K562 (cell line): ENCODE measurements around the gene MRPL27. TPM values are rescaled to one million over a fixed set of nuclear protein-coding genes. Genes with fewer than 3 reads are reported as not detected.

Experiments used
- ATF1 ChIP-seq, 2 experiments: fragments of 450-650 bp in 1 of 2; IDR thresholded peaks; 2 replicates each; pipeline ENCODE4 v1.6.1; 2016; ENCODE audit warnings: missing compliant biosample characterization in 1 of 2, missing genetic modification characterization in 1 of 2
- ATF6 ChIP-seq: sonication (generic); formaldehyde crosslinking; IDR thresholded peaks from 2 replicates; pipeline ENCODE4 v1.4.0; 2020; ENCODE audit warnings: mild to moderate bottlenecking, missing genetic modification reagents
- CEBPG ChIP-seq, 3 experiments: fragments of 200-800 bp in 1 of 3; sonication (Bioruptor generic) in 1 of 3; sonication (generic) in 1 of 3; formaldehyde crosslinking in 1 of 3; IDR thresholded peaks in 2 of 3; conservative IDR thresholded peaks in 1 of 3; 2 replicates each; pipeline versions ENCODE4 v1.6.1 to v1.8.0; 2016 to 2022; ENCODE audit warnings: missing compliant biosample characterization in 2 of 3, missing genetic modification characterization in 2 of 3, mild to moderate bottlenecking in 1 of 3, missing genetic modification reagents in 1 of 3
- CHD2 ChIP-seq: IDR thresholded peaks from 2 replicates; pipeline ENCODE4 v1.6.1; 2011; ENCODE audit warnings: low read depth, low read length
- DMBX1 ChIP-seq: fragments of 250-450 bp; sonication (Bioruptor Pico); IDR thresholded peaks from 2 replicates; pipeline ENCODE4 v1.8.0; 2022; ENCODE audit warnings: inconsistent platforms, mild to moderate bottlenecking, moderate library complexity, borderline replicate concordance
- FOXA3 ChIP-seq, 2 experiments: fragments of 450-650 bp in 1 of 2; sonication (generic) in 1 of 2; formaldehyde crosslinking; IDR thresholded peaks in 1 of 2; conservative IDR thresholded peaks in 1 of 2; 2 replicates each; pipeline versions ENCODE4 v1.4.0 to v1.8.0; 2020 to 2022; ENCODE audit warnings: mild to moderate bottlenecking in 2 of 2, missing genetic modification reagents in 1 of 2
- GATAD2B ChIP-seq: fragments of 450-650 bp; IDR thresholded peaks from 2 replicates; pipeline ENCODE4 v1.6.1; 2017; ENCODE audit warnings: mild to moderate bottlenecking, borderline replicate concordance
- HMG20A ChIP-seq: fragments of 450-650 bp; formaldehyde crosslinking; conservative IDR thresholded peaks from 2 replicates; pipeline ENCODE4 v1.4.0; 2020; ENCODE audit warnings: mild to moderate bottlenecking, mixed read lengths
- KAT8 ChIP-seq: fragments of 450-650 bp; IDR thresholded peaks from 2 replicates; pipeline ENCODE4 v1.6.1; 2016; ENCODE audit warnings: low read depth, mild to moderate bottlenecking
- MCM3 ChIP-seq: fragments of 450-650 bp; IDR thresholded peaks from 2 replicates; pipeline ENCODE4 v1.6.1; 2016
- PKNOX1 ChIP-seq: fragments of 450-650 bp; IDR thresholded peaks from 2 replicates; pipeline ENCODE4 v1.6.1; 2016
- POLR2G ChIP-seq: fragments of 200-400 bp; formaldehyde crosslinking; IDR thresholded peaks from 2 replicates; pipeline ENCODE4 v1.6.1; 2017; ENCODE audit warnings: low read depth, mild to moderate bottlenecking, antibody characterized with exemption, low read length, moderate library complexity
- RAD51 ChIP-seq: fragments of 450-650 bp; IDR thresholded peaks from 2 replicates; pipeline ENCODE4 v1.7.1; 2016; ENCODE audit warnings: low read depth, mild to moderate bottlenecking, borderline replicate concordance
- RHOXF2B ChIP-seq: fragments of 250-450 bp; sonication (Bioruptor Pico); conservative IDR thresholded peaks from 2 replicates; pipeline ENCODE4 v1.5.1; 2021
- SAFB ChIP-seq: fragments of 200-400 bp; formaldehyde crosslinking; IDR thresholded peaks from 2 replicates; pipeline ENCODE4 v1.6.1; 2017; ENCODE audit warnings: low read depth, low read length, borderline replicate concordance
- TAF7 ChIP-seq: fragments of 450-650 bp; IDR thresholded peaks from 2 replicates; pipeline ENCODE4 v1.6.1; 2016; ENCODE audit warnings: missing genetic modification characterization, missing compliant biosample characterization
- WHSC1 ChIP-seq: IDR thresholded peaks from one replicate; pipeline ENCODE4 v1.6.1; 2012; ENCODE audit warnings: low read length, control low read depth, inconsistent platforms
- polyA plus RNA-seq, 8 experiments: library from polyadenylated mRNA; depleted of rRNA in 4 of 8; stranded (reverse) in 5 of 8; unstranded in 3 of 8; fragments of >200 nt; fragmentation: Nextera tagmentation in 2 of 8; fragmentation: Illumina TruSeq in 1 of 8; extraction: Ambion mirVana in 2 of 8; extraction: Trizol in 1 of 8; gene quantifications; 2 replicates each; pipeline versions ENCODE4 v1.2.1 to v1.2.3, GENCODE V29; 2011 to 2014; ENCODE audit warnings: inconsistent platforms in 1 of 8, missing spikeins in 1 of 8
- total RNA-seq, 7 experiments: library from RNA; depleted of rRNA in 6 of 7; stranded (reverse); fragments of >200 nt in 6 of 7; fragmentation: Illumina TruSeq in 2 of 7; extraction: Trizol in 2 of 7; gene quantifications; 2 replicates each; pipeline versions ENCODE4 v1.2.1 to v1.2.3, GENCODE V29; 2011 to 2021; ENCODE audit warnings: low replicate concordance in 1 of 7
- TF ChIP-seq, protein P1 (sequence below): fragments of 200-400 bp; formaldehyde crosslinking; IDR thresholded peaks from 2 replicates; pipeline ENCODE4 v1.6.1; 2017; ENCODE audit warnings: mild to moderate bottlenecking, low read depth, low read length, moderate library complexity
- TF ChIP-seq, protein P2 (sequence below): fragments of 450-650 bp; IDR thresholded peaks from 2 replicates; pipeline ENCODE4 v1.6.1; 2016; ENCODE audit warnings: mild to moderate bottlenecking

The MRPL27 gene
- total and polyA plus RNA-seq, 9 of the 15 experiments (the other 6 are each of a cell fraction or from before 2014, with no cell fraction given): 96.3 to 401 (median 142) TPM

GRCh38 chr17:50345432-50346312, 27.3 kb downstream of the MRPL27 start, which contains the start of gene XYLT2 (continued):
- TF ChIP-seq, protein P1, sequence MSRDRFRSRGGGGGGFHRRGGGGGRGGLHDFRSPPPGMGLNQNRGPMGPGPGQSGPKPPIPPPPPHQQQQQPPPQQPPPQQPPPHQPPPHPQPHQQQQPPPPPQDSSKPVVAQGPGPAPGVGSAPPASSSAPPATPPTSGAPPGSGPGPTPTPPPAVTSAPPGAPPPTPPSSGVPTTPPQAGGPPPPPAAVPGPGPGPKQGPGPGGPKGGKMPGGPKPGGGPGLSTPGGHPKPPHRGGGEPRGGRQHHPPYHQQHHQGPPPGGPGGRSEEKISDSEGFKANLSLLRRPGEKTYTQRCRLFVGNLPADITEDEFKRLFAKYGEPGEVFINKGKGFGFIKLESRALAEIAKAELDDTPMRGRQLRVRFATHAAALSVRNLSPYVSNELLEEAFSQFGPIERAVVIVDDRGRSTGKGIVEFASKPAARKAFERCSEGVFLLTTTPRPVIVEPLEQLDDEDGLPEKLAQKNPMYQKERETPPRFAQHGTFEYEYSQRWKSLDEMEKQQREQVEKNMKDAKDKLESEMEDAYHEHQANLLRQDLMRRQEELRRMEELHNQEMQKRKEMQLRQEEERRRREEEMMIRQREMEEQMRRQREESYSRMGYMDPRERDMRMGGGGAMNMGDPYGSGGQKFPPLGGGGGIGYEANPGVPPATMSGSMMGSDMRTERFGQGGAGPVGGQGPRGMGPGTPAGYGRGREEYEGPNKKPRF: no peak
- TF ChIP-seq POLR2G (peak; percentile 91), PKNOX1 (no peak), TAF7 (tag) (no peak), WHSC1 (no peak), DMBX1 (CRISPR knock-in tag) (peak; percentile 51; the same call in 1 of the 2 replicates), CHD2 (no peak), KAT8 (no peak), MCM3 (no peak), CEBPG (CRISPR knock-in tag; IDR thresholded peaks at IDR 0.05) (no peak), CEBPG (tag; conservative IDR thresholded peaks at IDR 0.05 in 1 of 2, IDR thresholded peaks at IDR 0.05 in 1 of 2) (no peak), RAD51 (no peak), HMG20A (CRISPR knock-in tag) (no peak), SAFB (peak; percentile 91), RHOXF2B (no peak), ATF6 (CRISPR knock-in tag) (peak; percentile 19; the same call in 1 of the 2 replicates), ATF1 (CRISPR knock-in tag; IDR thresholded peaks at IDR 0.05) (no peak), ATF1 (tag; IDR thresholded peaks at IDR 0.05) (no peak), GATAD2B (0 out of 2 replicates have a peak, but pooled peaks have one; percentile 24), FOXA3 (CRISPR knock-in tag; conservative IDR thresholded peaks at IDR 0.05 in 1 of 2, IDR thresholded peaks at IDR 0.05 in 1 of 2) (peak in 1 of 2 experiments; percentile 55; a peak in 1 of 4 replicates)
- TF ChIP-seq, protein P2, sequence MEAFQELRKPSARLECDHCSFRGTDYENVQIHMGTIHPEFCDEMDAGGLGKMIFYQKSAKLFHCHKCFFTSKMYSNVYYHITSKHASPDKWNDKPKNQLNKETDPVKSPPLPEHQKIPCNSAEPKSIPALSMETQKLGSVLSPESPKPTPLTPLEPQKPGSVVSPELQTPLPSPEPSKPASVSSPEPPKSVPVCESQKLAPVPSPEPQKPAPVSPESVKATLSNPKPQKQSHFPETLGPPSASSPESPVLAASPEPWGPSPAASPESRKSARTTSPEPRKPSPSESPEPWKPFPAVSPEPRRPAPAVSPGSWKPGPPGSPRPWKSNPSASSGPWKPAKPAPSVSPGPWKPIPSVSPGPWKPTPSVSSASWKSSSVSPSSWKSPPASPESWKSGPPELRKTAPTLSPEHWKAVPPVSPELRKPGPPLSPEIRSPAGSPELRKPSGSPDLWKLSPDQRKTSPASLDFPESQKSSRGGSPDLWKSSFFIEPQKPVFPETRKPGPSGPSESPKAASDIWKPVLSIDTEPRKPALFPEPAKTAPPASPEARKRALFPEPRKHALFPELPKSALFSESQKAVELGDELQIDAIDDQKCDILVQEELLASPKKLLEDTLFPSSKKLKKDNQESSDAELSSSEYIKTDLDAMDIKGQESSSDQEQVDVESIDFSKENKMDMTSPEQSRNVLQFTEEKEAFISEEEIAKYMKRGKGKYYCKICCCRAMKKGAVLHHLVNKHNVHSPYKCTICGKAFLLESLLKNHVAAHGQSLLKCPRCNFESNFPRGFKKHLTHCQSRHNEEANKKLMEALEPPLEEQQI: no peak
